ENCODE data around the gene ETFBKMT. TPM values are rescaled to one million over a fixed set of nuclear protein-coding genes. Genes with fewer than 3 reads are reported as not detected.
"Not testable (repeated sequence)": the region's sequence is repeated elsewhere in the genome, so short reads cannot be mapped to it uniquely, and the experiment has no call there.

The ETFBKMT gene
- total and polyA plus RNA-seq, 2 donors (not counting 1 experiment from before 2014, with no cell fraction given): 2.8 to 6.1 TPM

DNA sequence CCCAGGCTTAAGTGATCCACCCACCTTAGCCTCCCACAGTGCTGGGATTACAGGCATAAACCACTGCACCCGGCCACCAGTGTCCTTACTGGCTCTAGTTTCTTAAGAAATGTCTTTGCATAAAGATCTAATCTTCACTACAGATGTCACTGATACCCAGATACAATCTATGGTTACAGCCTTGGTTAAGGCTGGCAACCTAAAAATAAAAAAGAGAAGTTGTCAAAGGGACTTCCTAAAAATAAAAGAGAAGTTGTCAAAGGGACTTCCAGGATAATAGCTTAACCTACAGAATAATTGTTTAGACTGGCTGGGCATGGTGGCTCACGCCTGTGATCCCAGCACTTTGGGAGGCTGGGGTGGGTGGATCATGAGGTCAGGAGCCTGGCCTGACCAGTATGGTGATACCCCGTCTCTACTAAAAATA is 27.6 kb downstream of the ETFBKMT start:
- H3K79me2 ChIP-seq (ENCODE audit: control insufficient read depth, insufficient read depth, low read length): no peaks in the 10 kb centered on the region

GRCh38 chr12:31689921-31690320 is 30.4 kb downstream of the ETFBKMT start:
- H3K79me2 ChIP-seq (ENCODE audit: control insufficient read depth, insufficient read depth, low read length); H3K9me3 ChIP-seq (ENCODE audit: control insufficient read depth, insufficient read depth, low read depth, low read length); H3K4me2 ChIP-seq (ENCODE audit: extremely low read depth, insufficient read depth, low read length); H4K20me1 ChIP-seq (ENCODE audit: control insufficient read depth, extremely low read depth, insufficient read depth, low read length); H3K9ac ChIP-seq (ENCODE audit: insufficient read depth, low read length); H3K36me3 ChIP-seq (ENCODE audit: control insufficient read depth, insufficient read depth, low read length); H3K4me1 ChIP-seq (ENCODE audit: control insufficient read depth, extremely low read depth, insufficient read depth, low read length); DNase-seq (ENCODE audit: low read depth in 2 of 2); H3K4me3 ChIP-seq (replicated peaks in 1 of 4; ENCODE audit: control extremely low read depth in 1 of 4, insufficient read depth in 1 of 4, low read depth in 3 of 4, low read length in 4 of 4); H3K27ac ChIP-seq (ENCODE audit: insufficient read depth, low read length); H3K27me3 ChIP-seq (ENCODE audit: control insufficient read depth, insufficient read depth, low read length); H2AFZ ChIP-seq (ENCODE audit: low read length): not testable (repeated sequence)

More for the DNA sequence above, 27.6 kb downstream of the ETFBKMT start:
- no peaks in the 10 kb centered on the region for H3K36me3 ChIP-seq (ENCODE audit: control insufficient read depth, insufficient read depth, low read length)
- H4K20me1 ChIP-seq (ENCODE audit: control insufficient read depth, extremely low read depth, insufficient read depth, low read length): no peaks in the 10 kb centered on the region
- H3K9ac ChIP-seq (ENCODE audit: insufficient read depth, low read length): no peak overlapping the region
- no peak for DNase-seq (ENCODE audit: low read depth in 2 of 2)
- H3K4me1 ChIP-seq (ENCODE audit: control insufficient read depth, extremely low read depth, insufficient read depth, low read length): no peaks in the 10 kb centered on the region
- H2AFZ ChIP-seq (ENCODE audit: low read length): no peak overlapping the region
- H3K9me3 ChIP-seq (ENCODE audit: control insufficient read depth, insufficient read depth, low read depth, low read length): no peaks in the 10 kb centered on the region
- no peak overlapping the region for H3K4me2 ChIP-seq (ENCODE audit: extremely low read depth, insufficient read depth, low read length)
- H3K4me3 ChIP-seq (replicated peaks in 1 of 4; ENCODE audit: control extremely low read depth in 1 of 4, insufficient read depth in 1 of 4, low read depth in 3 of 4, low read length in 4 of 4): no peak overlapping the region
- no peak overlapping the region for H3K27ac ChIP-seq (ENCODE audit: insufficient read depth, low read length)
- H3K27me3 ChIP-seq (ENCODE audit: control insufficient read depth, insufficient read depth, low read length): no peaks in the 10 kb centered on the region
- TF ChIP-seq EZH2 (IDR thresholded peaks at IDR 0.05; ENCODE audit: low read length, missing control alignments): no peak
- TF ChIP-seq CTCF (conservative IDR thresholded peaks at IDR 0.05 in 1 of 2, IDR thresholded peaks at IDR 0.05 in 1 of 2; ENCODE audit: low read depth in 1 of 2, low read length in 2 of 2): no peak

DNA sequence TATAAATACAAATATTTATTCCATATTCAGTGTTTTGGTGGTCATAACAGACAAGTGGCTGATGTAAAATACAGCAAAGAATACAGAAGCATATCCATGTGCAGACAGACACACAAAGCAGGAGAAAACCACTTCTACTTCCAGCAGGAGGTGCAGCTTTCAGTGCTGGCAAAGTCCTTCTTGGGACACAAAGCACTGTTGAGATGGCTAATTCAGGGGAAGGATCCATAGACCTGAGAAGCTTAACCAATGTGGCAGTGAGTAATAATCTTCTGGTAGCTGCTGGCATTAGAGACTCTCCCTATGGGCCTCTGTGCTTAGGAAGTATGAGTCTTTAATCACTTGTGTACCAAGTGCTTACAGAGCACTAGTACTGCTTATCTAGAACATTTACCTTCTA is 42.6 kb downstream of the ETFBKMT start:
- H3K9me3 ChIP-seq (ENCODE audit: control insufficient read depth, insufficient read depth, low read depth, low read length): no peaks in the 10 kb centered on the region
- DNase-seq (ENCODE audit: low read depth in 2 of 2): peak; percentile 3 to 34
- no peak overlapping the region for H3K4me2 ChIP-seq (ENCODE audit: extremely low read depth, insufficient read depth, low read length)
- TF ChIP-seq EZH2 (IDR thresholded peaks at IDR 0.05; ENCODE audit: low read length, missing control alignments) (no peak), CTCF (conservative IDR thresholded peaks at IDR 0.05 in 1 of 2, IDR thresholded peaks at IDR 0.05 in 1 of 2; ENCODE audit: low read depth in 1 of 2, low read length in 2 of 2) (no peak)
- H3K4me3 ChIP-seq (replicated peaks in 1 of 4; ENCODE audit: control extremely low read depth in 1 of 4, insufficient read depth in 1 of 4, low read depth in 3 of 4, low read length in 4 of 4): no peak overlapping the region
- no peak overlapping the region for H2AFZ ChIP-seq (ENCODE audit: low read length)
- no peaks in the 10 kb centered on the region for H3K4me1 ChIP-seq (ENCODE audit: control insufficient read depth, extremely low read depth, insufficient read depth, low read length)
- H3K9ac ChIP-seq (ENCODE audit: insufficient read depth, low read length): no peak overlapping the region
- H3K27me3 ChIP-seq (ENCODE audit: control insufficient read depth, insufficient read depth, low read length): no peaks in the 10 kb centered on the region
- no peak overlapping the region for H3K27ac ChIP-seq (ENCODE audit: insufficient read depth, low read length)
- H4K20me1 ChIP-seq (ENCODE audit: control insufficient read depth, extremely low read depth, insufficient read depth, low read length): no peaks in the 10 kb centered on the region
- H3K79me2 ChIP-seq (ENCODE audit: control insufficient read depth, insufficient read depth, low read length): no peaks in the 10 kb centered on the region
- H3K36me3 ChIP-seq (ENCODE audit: control insufficient read depth, insufficient read depth, low read length): no peaks in the 10 kb centered on the region

All from fibroblast of lung (primary cell).